H9 (cell line): ENCODE measurements around the gene TRIM56. TPM values are rescaled to one million over a fixed set of nuclear protein-coding genes. Genes with fewer than 3 reads are reported as not detected.

Experiments
- DNase-seq: peaks from one replicate; pipeline ENCODE4 v3.0.0-alpha.2; 2017
- H2AFZ ChIP-seq: one replicate; pipeline ENCODE4 v1.6.1; 2013; ENCODE audit warnings: mild to moderate bottlenecking, low read length, control low read depth, moderate library complexity
- H2AK5ac ChIP-seq: 2 replicates; pipeline ENCODE4 v1.6.1; 2013; ENCODE audit warnings: low read length, control low read depth, mixed read lengths; ENCODE audit not compliant: insufficient read length
- H2BK120ac ChIP-seq: one replicate; pipeline ENCODE4 v1.6.1; 2013; ENCODE audit warnings: low read depth, mild to moderate bottlenecking, low read length, control low read depth, inconsistent platforms; ENCODE audit not compliant: poor library complexity, severe bottlenecking
- H2BK12ac ChIP-seq: 2 replicates; pipeline ENCODE4 v1.6.1; 2013; ENCODE audit warnings: low read length, control low read depth, mixed read lengths, low read depth; ENCODE audit not compliant: insufficient read length
- H2BK15ac ChIP-seq: 2 replicates; pipeline ENCODE4 v1.6.1; 2013; ENCODE audit warnings: low read depth, low read length, control low read depth
- H2BK20ac ChIP-seq: one replicate; pipeline ENCODE4 v1.6.1; 2013; ENCODE audit warnings: low read depth, mild to moderate bottlenecking, low read length, control low read depth, inconsistent platforms; ENCODE audit not compliant: poor library complexity, severe bottlenecking
- H2BK5ac ChIP-seq: 2 replicates; pipeline ENCODE4 v1.6.1; 2013; ENCODE audit warnings: low read length, control low read depth, mixed read lengths; ENCODE audit not compliant: insufficient read length
- H3K14ac ChIP-seq: 2 replicates; pipeline ENCODE4 v1.6.1; 2013; ENCODE audit warnings: low read length, control low read depth; ENCODE audit not compliant: insufficient read depth
- H3K18ac ChIP-seq: 2 replicates; pipeline ENCODE4 v1.6.1; 2013; ENCODE audit warnings: low read depth, mild to moderate bottlenecking, mixed read lengths, low read length, control low read depth; ENCODE audit not compliant: insufficient read length
- H3K23ac ChIP-seq: 2 replicates; pipeline ENCODE4 v1.6.1; 2013; ENCODE audit warnings: low read length, control low read depth, mixed read lengths, low read depth; ENCODE audit not compliant: insufficient read length
- H3K23me2 ChIP-seq: 2 replicates; pipeline ENCODE4 v1.6.1; 2013; ENCODE audit warnings: low read depth, mild to moderate bottlenecking, mixed read lengths, low read length, control low read depth; ENCODE audit not compliant: insufficient read length, poor library complexity, severe bottlenecking
- H3K27ac ChIP-seq: 2 replicates; pipeline ENCODE4 v1.5.1; 2013; ENCODE audit warnings: low read length, control low read depth, mixed read lengths, low read depth; ENCODE audit not compliant: insufficient read length
- H3K27me3 ChIP-seq: 2 replicates; pipeline ENCODE4 v1.6.1; 2013; ENCODE audit warnings: low read length, control low read depth, inconsistent platforms; ENCODE audit not compliant: insufficient read depth
- H3K4ac ChIP-seq: 2 replicates; pipeline ENCODE4 v1.6.1; 2013; ENCODE audit warnings: low read depth, mild to moderate bottlenecking, control low read depth, inconsistent platforms, low read length, moderate library complexity
- H3K4me1 ChIP-seq: 2 replicates; pipeline ENCODE4 v1.6.1; 2013; ENCODE audit warnings: low read length, control low read depth, inconsistent platforms; ENCODE audit not compliant: insufficient read depth
- H3K4me2 ChIP-seq: 2 replicates; pipeline ENCODE4 v1.6.1; 2013; ENCODE audit warnings: low read length, control low read depth, mixed read lengths; ENCODE audit not compliant: insufficient read length, insufficient read depth
- H3K56ac ChIP-seq: 2 replicates; pipeline ENCODE4 v1.6.1; 2013; ENCODE audit warnings: low read depth, mild to moderate bottlenecking, mixed read lengths, low read length, control low read depth; ENCODE audit not compliant: insufficient read length
- H3K79me1 ChIP-seq: 2 replicates; pipeline ENCODE4 v1.6.1; 2013; ENCODE audit warnings: low read depth, mild to moderate bottlenecking, moderate library complexity, low read length, control low read depth, inconsistent platforms; ENCODE audit not compliant: insufficient read depth, poor library complexity, severe bottlenecking
- H3K79me2 ChIP-seq: 2 replicates; pipeline ENCODE4 v1.6.1; 2013; ENCODE audit warnings: low read length, control low read depth, inconsistent platforms; ENCODE audit not compliant: insufficient read depth
- H3K9ac ChIP-seq: 2 replicates; pipeline ENCODE4 v1.6.1; 2013; ENCODE audit warnings: low read length, control low read depth, mixed read lengths; ENCODE audit not compliant: insufficient read length; ENCODE audit errors: extremely low read depth
- H3K9me3 ChIP-seq: one replicate; pipeline ENCODE4 v1.6.1; 2013; ENCODE audit warnings: low read depth, low read length, inconsistent platforms; ENCODE audit not compliant: control insufficient read depth
- H3T11ph ChIP-seq: one replicate; pipeline ENCODE4 v1.6.1; 2013; ENCODE audit warnings: mild to moderate bottlenecking, low read length, control low read depth, inconsistent platforms
- H4K20me1 ChIP-seq: one replicate; pipeline ENCODE4 v1.6.1; 2013; ENCODE audit not compliant: control insufficient read depth, insufficient read length, insufficient read depth
- H4K5ac ChIP-seq: 2 replicates; pipeline ENCODE4 v1.6.1; 2013; ENCODE audit warnings: low read depth, mild to moderate bottlenecking, mixed read lengths, low read length, control low read depth; ENCODE audit not compliant: insufficient read length
- H4K8ac ChIP-seq: replicated peaks from 2 replicates; pipeline ENCODE4 v1.6.1; 2013; ENCODE audit warnings: low read length, control low read depth, mixed read lengths, low read depth; ENCODE audit not compliant: insufficient read length
- H4K91ac ChIP-seq: 2 replicates; pipeline ENCODE4 v1.6.1; 2013; ENCODE audit warnings: low read depth, mild to moderate bottlenecking, moderate library complexity, mixed read lengths, low read length, control low read depth; ENCODE audit not compliant: insufficient read length
- H3K27ac Mint-ChIP-seq, 3 experiments: 2 replicates in 2 of 3; 3 replicates in 1 of 3; pipeline ENCODE4 v1.8.0; 2020 to 2021; ENCODE audit warnings: mixed read lengths in 3 of 3, mild to moderate bottlenecking in 1 of 3, moderate library complexity in 1 of 3
- H3K27me3 Mint-ChIP-seq: 2 replicates; pipeline ENCODE4 v1.8.0; 2021; ENCODE audit warnings: low read depth, mild to moderate bottlenecking, moderate library complexity, mixed read lengths
- H3K36me3 Mint-ChIP-seq, 3 experiments: 2 replicates in 2 of 3; 3 replicates in 1 of 3; pipeline ENCODE4 v1.8.0; 2020 to 2021; ENCODE audit warnings: low read depth in 3 of 3, mixed read lengths in 3 of 3; ENCODE audit not compliant: insufficient read depth in 1 of 3
- H3K4me1 Mint-ChIP-seq, 2 experiments: 2 replicates each; pipeline ENCODE4 v1.8.0; 2020; ENCODE audit warnings: mixed read lengths in 2 of 2
- H3K4me3 Mint-ChIP-seq, 2 experiments: 2 replicates in 1 of 2; 3 replicates in 1 of 2; pipeline ENCODE4 v1.8.0; 2020 to 2021; ENCODE audit warnings: mild to moderate bottlenecking in 2 of 2, mixed read lengths in 2 of 2, moderate library complexity in 1 of 2
- H3K9me3 Mint-ChIP-seq, 2 experiments: 2 replicates in 1 of 2; 3 replicates in 1 of 2; pipeline ENCODE4 v1.8.0; 2020; ENCODE audit warnings: mild to moderate bottlenecking in 2 of 2, mixed read lengths in 2 of 2, moderate library complexity in 1 of 2
- CTCF ChIP-seq: fragments of 200-600 bp; sonication (generic); conservative IDR thresholded peaks from 3 replicates; pipeline ENCODE4 v1.8.0; 2021; ENCODE audit warnings: antibody characterized with exemption, mild to moderate bottlenecking
- WGBS: extraction: QIAGEN DNeasy Blood & Tissue Kit; methylation state at CpG from one replicate; pipeline ENCODE4 v1.1.7; 2013; ENCODE audit warnings: missing lambda C conversion rate, low lambda C conversion rate, mixed read lengths; ENCODE audit not compliant: insufficient read length; ENCODE audit errors: extremely low coverage; 5-methylcytosine and 5-hydroxymethylcytosine counted together
- long read RNA-seq: library from polyadenylated mRNA; unstranded; transcript quantifications from one replicate; pipeline ENCODE4 v2.0.0, GENCODE V29; 2020
- total RNA-seq: library from RNA; stranded (reverse); gene quantifications from 2 replicates; pipeline ENCODE4 v1.2.1, GENCODE V29; 2021

The TRIM56 gene
- total RNA-seq: 21.8 and 22.4 TPM in 2 replicates
- long read RNA-seq, full-length matches to known transcripts: 4 of 17 reads
- long read RNA-seq, partial matches to known transcripts: 0 of 17 reads
- long read RNA-seq, other reads (novel, unspliced or antisense): 13 of 17 reads

- H3K4me1 Mint-ChIP-seq: peaks cover 10 to 12% of the 10 kb centered on the region in 2 experiments
- Histone ChIP-seq H4K8ac (no peak within 1 kb of the TSS), H3K79me2 (peaks cover 4% of the 10 kb centered on the region; the same call in 1 of the 2 replicates), H3K4me2 (peak within 1 kb of the TSS; percentile 94), H3K23ac (no peak within 1 kb of the TSS), H3K4me1 (peaks cover 4% of the 10 kb centered on the region; the same call in 1 of the 2 replicates), H2BK15ac (no peak within 1 kb of the TSS), H2BK120ac (no peak within 1 kb of the TSS), H3K14ac (peak within 1 kb of the TSS; percentile 90; the same call in 1 of the 2 replicates), H2AK5ac (no peak within 1 kb of the TSS), H3K18ac (peak within 1 kb of the TSS; percentile 66), H2AFZ (no peak within 1 kb of the TSS), H3K27me3 (no peaks in the 10 kb centered on the region), H3K9ac (peak within 1 kb of the TSS; percentile 39), H3K9me3 (no peaks in the 10 kb centered on the region), H4K20me1 (no peaks in the 10 kb centered on the region), H3K4ac (no peak within 1 kb of the TSS), H2BK5ac (no peak within 1 kb of the TSS), H3K27ac (no peak within 1 kb of the TSS), H4K5ac (no peak within 1 kb of the TSS), H3T11ph (no peak within 1 kb of the TSS), H4K91ac (no peak within 1 kb of the TSS), H2BK20ac (no peak within 1 kb of the TSS), H3K56ac (peak within 1 kb of the TSS; percentile 29), H3K23me2 (peaks cover 15% of the 10 kb centered on the region), H2BK12ac (no peak within 1 kb of the TSS), H3K79me1 (peaks cover 3% of the 10 kb centered on the region)
- WGBS: no CpG with 5 or more reads among the region's 26 CpGs
- H3K4me3 Mint-ChIP-seq: peak within 1 kb of the TSS; percentile 82 to 88
- H3K36me3 Mint-ChIP-seq: peaks cover 2 to 19% (median 8%) of the 10 kb centered on the region in 3 experiments; a peak in 4 of 7 replicates
- peak within 1 kb of the TSS; percentile 44 to 97 (median 76); a peak in 5 of 7 replicates for H3K27ac Mint-ChIP-seq
- peak; percentile 89 for DNase-seq
- TF ChIP-seq CTCF: no peak
- H3K27me3 Mint-ChIP-seq: no peaks in the 10 kb centered on the region
- H3K9me3 Mint-ChIP-seq: no peaks in the 10 kb centered on the region; a peak in 1 of 5 replicates
Observed at GRCh38 chr7:101085162-101085964, at the start of gene TRIM56. TRIM56 (plus strand) TSS chr7:101085481; CDS start chr7:101087313, 1,832 bp downstream.
